Stimulated activated CD4-positive, alpha-beta T cell treated with anti-CD3 and anti-CD28 coated beads, Interleukin-15, amount 100 ng/mL, for 24 hours (primary cell): ENCODE results near the gene MYCBP2.
"Not testable (repeated sequence)": the region's sequence is repeated elsewhere in the genome, so short reads cannot be mapped to it uniquely, and the experiment has no call there.

Source experiments
- DNase-seq: peaks from one replicate; pipeline ENCODE4 v3.0.0-alpha.2; 2020

MYCBP2 gene

DNA sequence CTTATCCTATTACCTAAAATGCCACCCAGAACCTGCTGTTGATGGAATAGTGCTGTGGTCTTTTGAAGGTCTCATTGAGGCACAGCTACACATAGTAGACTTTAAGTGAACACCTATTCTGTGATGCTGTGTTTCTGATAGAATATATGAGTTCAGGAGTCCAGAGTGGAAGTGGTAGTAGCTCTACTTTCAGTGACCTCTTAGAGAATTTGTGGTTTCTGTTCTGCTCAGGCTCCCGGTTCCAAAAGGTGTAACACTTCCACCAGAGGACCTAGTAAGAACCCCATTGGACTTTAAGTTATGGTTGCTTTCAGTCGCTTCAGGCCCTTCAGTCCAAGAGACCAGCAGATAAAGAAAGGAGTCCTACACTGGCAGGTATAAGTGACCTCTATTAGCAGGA lies 11.4 kb upstream of the MYCBP2 start:
- no peak for DNase-seq

DNA sequence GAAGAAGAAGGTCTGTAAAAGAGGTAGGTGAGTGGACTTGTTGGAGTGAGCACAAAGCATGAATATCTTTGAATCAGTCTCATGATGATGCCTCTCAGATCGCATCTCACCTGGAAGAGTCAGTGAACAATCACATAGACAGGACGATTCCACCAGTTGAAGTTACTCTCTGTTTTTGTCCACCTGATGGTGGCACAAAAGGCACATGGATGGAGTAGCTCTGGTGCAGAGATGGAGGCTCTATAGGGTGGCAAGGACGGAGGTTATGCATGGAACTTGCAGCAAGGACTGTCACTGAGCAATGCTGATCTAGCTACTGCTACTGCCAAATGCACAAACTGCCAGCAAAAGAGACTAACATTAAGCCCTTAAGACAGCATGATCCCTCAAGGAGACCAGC lies 10.3 kb upstream of the MYCBP2 start:
- DNase-seq, result no peak

DNA sequence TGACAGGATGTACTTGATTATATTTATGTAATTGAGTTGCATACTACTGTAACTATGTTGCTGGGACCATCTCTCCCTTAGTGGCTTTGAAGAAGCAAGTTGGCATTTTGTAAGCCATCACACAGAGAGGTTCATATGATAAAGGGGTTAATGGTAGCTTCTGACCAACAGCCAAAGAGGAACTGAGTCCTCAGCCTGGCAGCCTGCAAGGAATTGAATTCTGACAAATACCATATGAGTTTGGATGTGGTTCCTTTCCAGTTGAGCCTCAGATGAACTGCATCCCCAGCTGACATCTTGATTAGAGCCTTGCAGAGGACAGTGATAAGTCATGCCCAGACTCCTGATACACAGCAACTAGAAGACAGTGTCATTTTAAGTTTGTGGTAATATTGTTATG lies 8.6 kb upstream of the MYCBP2 start:
- DNase-seq, result no peak

DNA sequence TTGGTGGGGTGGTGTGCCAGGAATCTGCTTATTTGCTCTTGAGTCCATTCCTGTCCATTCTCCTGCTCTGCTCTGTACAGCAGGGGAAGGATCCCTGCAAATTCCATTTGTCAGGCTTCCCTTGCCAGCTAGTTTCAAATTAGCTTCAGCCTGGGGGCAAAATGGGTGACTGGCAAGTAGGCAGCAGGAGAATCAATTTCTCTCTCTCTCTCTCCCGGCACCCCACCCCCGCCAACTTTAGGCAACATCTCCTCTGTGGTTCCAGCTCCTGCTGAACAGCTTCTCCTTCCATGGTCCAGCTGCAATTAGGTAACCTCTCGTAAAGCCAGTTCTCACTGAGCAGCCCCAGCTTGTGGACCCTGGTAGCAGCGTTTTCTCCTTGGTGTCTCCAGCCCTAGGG lies 6.7 kb upstream of the MYCBP2 start:
- no peak for DNase-seq

DNA sequence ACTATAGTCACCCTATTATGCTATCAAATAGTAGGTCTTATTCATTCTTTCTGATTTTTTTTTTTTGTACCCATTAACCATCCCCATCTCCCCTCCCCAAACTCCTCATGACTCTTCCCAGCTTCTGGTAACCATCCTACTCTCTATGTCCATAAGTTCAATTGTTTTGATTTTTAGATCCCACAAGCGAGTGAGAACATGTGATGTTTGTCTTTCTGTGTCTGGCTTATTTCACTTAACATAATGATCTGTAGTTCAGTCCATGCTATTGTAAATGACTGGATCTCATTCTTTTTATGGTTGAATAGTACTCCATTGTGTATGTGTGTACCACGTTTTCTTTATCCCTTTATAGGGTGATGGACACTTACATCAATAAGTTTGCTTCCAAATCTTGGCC lies 4.5 kb upstream of the MYCBP2 start:
- no peak for DNase-seq

DNA sequence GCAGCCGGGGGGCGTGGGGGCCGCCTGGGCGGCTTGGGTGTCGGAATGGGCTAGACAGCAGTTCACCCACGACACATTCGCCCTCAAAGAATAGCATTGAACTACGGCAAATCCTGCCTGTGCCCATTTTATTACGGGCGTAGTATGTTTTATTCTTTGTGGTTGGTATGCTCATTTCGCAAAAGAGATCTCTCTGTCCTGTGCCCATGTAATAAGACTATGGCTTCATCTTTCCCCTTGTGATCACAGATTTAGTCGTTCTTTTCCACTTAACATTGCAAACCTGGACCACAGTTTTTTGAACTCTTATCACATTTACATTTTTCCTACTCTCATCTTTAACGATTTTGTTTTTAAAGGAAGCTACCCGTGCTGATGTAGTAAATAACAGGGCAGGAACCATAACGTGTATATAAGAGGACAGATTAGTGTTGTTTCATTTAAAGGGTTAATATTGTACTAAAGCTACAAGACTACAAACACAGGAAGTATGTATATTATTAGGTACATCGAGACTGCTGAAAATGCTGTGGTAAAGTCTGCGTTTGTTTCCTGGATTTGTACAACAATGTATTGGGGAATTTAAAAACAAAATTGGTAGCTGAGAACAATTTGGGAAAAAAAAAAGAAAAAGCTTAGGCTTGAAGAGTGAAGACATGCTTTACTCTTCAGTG lies 3.2 kb upstream of the MYCBP2 start:
- DNase-seq, result no peak

DNA sequence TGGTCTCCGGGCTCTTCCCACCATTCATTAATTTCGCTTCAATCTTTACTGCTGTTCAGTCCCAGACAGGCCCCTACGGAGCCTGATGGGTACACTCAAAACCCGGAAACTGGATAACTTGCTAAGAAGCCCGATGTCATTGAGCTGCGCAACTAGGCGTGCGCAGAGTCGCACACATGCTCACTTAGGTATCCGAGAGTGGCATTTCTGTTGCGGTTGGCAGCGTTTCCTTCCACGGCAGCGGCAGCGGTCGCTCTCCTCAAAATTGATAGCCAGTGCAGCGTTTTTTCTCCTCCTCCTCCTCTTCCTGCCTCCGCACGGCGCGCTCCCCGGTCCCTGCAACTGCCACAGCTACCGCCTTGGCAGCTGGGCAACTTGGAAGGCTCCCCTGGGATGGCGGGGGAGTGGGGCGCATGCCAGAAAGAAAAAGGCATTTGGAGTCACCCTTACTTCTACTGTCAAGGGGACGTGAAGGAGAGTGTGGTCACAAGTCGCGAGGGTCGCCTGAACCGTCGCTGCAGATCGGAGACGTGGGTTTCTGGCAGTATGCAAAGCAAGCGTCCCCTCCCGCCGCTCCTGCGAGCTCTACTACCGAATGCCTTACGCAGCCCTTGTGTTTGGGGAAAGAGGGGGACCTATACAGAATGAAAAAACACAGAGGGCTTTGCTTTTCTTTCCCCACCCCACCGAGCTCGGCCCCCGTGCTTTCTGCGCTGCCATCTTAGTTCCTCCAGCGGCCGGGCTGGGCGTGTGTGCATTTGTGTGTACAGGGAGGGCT lies 2.4 kb upstream of the MYCBP2 start:
- DNase-seq, result peak; percentile 93

DNA sequence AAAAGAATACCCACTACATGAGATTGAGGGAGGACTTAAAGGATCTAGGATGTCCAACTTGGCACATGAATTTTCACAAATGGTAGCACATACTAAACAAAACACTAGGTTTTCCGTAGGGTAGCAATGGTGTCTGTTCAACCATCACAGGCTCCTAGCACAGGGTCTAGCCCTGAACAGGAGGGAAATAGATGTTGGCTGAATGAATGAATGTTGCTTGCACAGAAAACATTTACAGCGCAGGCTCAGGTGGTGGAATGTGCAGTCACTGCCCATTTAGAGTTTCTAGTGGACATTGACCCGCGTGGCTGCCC lies 1.9 kb upstream of the MYCBP2 start:
- no peak for DNase-seq

DNA sequence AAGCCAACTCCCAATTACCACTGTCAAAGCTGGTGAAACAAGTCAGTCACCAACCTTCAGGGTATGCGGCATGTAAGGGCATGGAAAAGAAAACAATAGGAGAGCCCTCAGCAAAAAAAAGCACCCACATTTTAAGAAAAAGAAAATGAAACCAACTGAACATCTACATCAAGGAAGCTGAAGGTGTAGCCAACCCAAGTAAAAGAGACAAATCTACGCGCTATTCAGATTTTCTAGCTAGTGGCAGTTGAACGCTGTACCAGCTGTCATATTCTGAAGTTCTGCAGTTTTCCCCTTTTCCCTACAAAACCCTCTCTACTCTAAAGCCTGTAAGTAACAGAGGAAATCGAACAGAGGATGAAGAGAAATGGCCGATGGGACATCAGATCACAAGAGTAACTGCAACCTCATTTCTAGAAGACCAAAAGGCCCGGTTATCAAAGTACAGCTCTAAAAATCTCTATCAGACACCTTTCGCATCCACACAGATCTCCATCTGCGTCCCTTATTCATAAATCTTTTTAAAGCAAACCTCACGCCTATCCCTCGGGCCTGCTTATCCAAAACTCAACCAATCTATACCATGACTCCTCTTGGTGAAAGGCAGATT lies 1.4 kb downstream of the MYCBP2 start:
- no peak for DNase-seq

DNA sequence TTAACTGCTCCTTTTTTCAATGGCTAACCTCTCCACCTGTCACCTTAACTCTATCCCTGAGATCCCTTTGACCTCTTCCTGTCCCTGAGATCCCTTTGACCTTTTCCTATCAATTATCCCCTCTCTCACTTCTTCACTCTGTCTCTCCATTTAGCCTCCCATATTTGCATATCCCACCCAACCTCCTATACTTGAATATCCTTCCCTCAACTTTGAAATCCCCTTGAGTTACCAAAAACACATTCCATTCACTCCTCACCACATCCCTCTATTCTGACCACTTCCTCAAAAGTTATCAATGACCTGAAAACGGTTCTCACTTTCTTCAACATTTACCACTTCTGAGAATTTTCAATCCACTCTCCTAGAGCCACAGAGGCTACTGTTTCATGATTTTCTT lies 3.0 kb downstream of the MYCBP2 start:
- no peak for DNase-seq

DNA sequence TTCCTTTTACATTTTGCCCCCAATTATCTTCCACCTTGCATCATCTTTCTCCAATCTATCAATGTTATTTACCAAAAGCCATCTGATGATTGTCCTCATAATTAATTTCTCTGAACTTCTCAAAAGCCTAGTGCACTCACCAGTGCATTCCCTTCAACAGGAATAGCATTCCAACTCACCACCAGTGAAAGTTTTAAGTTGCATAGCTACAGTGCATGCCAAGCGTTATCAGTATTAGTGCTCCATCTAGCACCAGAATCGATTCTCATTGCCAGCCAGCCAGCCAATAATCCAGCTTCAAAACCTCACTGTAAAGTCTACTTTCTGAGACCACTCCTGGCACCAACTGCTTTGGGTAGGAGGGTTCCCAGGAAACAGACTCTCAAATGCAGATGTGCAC lies 7.4 kb downstream of the MYCBP2 start:
- DNase-seq, result no peak

DNA sequence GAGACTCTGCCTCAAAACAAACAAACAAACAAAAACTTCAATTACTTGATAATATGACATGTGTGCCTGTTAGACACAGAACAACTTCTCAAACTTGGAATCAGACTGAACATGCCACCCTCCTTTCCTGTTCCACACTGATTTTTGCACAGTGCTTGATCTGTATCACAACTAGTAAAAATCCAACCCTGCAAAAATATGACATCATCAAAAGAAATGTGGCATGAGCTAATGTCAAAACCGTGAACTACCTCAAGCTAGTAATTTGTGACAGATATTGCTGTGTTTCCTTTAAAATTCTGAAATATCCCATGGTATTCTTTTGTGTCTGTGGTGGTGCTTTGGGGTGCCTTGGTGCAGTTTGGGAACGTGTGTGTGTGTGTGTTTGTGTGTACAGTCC lies 8.2 kb downstream of the MYCBP2 start:
- no peak for DNase-seq

DNA sequence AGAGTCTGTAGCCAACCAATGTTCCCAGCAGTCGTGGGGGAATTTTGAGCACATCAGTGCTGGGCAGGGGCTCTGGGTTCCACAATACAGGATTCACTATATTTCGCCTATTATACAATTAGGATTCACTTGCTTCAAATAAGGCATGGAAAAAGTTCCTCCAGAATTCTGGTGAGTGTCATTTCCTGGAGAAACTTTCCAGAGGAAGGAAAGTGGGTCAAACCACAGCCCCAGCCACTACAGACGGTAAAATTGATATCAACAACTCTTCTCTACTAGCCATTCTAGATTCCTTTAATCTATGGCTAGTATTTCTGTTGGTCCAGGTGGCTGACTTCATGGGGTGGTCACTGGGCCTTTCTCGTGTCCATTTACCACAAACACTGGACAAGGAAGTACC lies 10.5 kb downstream of the MYCBP2 start:
- DNase-seq, result no peak

DNA sequence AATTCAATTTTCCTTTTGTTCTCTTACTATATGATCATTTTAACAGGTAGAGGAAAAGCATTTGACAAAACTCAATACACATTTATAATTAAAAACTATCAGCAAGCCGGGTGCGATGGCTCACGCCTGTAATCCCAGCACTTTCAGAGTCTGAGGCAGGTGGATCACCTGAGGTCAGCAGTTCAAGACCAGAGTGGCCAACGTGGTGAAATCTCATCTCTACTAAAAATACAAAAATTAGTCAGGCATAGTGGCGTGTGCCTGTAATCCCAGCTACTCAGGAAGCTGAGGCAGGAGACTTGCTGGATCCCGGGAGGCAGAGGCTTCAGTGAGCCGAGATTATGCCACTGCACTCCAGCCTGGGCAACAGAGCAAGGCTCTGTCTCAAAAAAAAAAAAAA lies 11.4 kb downstream of the MYCBP2 start:
- not testable (repeated sequence) for DNase-seq

DNA sequence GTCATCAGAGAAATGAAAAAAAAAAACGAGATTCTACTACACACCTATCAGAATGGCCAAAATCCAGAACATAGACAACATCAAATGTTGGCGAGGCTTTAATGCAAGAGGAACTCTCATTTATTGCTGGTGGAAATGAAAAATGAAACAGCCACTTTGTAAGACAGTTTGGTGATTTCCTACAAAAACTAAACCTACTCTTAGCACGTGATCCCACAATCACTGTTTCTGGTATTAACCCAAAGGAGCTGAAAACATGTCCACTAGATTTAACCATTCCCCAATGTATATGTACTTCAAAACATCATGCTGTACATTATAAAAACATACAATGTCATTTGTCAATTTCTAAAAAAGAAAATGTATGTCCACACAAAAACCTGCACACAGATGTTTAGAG lies 13.0 kb downstream of the MYCBP2 start:
- DNase-seq, result no peak

DNA sequence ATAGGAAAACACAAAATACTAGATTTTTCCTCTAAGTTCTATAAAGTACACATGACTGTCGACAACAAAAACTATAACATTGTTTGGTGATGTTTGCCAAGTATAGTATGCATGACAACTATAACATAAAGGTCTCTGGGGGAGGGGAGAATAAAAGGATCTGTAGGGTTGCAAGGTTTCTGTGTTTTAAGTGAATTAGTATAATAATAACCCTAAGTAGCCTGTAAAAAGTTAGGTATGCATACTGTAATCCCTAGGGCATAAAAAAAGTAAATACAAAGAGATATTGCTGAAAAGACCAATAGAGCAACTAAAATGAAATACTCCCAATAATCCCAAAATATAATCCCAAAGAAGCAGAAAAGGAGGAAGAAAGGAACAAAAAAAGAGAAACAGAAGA lies 14.6 kb downstream of the MYCBP2 start:
- no peak for DNase-seq

DNA sequence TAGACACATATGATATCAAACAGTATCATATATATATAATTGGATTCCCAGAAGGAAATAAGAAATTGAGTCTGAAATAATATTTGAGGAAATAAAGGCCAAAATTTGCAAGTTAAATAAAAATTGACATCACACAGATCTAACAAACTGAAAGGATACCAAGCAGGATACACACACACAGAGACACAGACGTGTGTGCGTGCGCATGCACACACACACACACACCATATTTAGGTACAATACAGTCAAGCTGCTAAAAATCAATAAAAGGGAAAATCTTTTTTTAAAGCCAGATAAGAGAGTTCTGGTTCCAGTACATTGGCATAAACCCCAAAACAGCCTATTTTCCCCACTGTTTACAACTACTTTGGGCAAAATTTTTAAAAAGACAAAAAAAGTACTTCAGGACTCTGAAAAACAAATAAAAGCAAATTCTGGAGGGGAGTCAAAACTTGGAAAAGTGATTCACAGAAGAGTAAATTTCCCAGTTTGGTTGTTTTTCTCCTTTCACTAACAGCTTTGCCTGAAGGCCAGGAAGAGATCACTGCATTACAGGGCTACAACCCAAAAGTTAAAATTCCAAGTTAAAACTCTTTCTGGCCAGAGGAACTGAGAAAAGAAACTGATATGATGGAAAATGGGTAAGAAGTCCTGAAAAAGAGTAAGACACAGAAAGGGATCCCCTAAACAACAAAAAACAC lies 16.2 kb downstream of the MYCBP2 start:
- DNase-seq, result no peak

DNA sequence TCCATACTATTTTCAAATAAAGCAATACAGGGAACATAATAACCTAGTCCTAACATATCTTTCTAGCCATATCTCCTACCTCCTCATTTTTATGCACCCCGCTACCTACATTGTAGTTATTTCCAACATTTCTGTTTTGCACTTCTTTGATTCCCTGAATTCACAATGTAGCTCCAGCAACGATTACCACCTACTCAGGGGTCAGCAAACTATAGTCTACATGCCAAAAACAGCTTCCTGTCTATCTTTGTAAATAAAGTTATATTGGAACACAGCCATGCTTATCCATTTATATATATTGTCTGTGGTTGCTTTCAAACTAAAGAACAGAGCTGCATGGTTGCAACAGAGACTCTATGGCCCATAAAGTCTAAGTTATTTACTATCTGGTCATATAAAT lies 16.7 kb downstream of the MYCBP2 start:
- DNase-seq, result no peak

DNA sequence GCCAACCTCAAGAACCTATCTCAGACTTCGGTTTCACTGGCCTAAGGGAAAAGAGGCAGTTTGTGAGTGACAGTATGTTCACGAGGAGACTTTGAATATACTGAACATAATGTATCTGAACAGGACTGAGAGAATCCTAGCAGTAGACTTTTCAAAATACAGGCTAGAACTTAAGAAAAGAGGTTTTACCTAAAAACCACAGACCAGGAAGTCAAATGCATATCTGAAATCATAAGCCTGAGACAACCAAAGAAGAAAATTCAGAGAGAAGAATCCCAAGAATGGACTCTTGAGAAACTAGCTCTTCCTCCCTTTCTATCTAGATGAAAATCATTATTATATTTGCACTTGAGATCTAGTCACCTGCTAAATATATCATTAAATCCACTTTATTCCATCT lies 17.6 kb downstream of the MYCBP2 start:
- DNase-seq, result no peak

DNA sequence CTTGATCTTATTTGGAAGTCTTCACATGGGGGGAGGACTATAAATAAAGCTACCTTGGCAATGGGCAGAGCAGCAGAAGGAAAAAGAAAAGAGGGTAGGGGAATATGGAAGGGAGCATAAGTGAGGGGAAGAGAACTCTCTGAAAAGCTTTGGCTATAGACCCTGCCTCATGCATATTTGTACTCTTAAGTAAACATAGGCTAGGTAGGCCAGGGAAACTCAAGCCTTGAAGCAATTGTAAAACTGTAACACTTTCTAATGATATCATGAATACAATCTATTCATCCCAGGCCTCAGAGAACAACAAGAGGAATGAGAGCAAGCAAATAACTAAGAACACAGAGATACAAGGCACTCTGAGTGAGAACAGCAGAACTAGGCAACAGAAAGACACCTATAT lies 20.4 kb downstream of the MYCBP2 start:
- DNase-seq, result no peak

DNA sequence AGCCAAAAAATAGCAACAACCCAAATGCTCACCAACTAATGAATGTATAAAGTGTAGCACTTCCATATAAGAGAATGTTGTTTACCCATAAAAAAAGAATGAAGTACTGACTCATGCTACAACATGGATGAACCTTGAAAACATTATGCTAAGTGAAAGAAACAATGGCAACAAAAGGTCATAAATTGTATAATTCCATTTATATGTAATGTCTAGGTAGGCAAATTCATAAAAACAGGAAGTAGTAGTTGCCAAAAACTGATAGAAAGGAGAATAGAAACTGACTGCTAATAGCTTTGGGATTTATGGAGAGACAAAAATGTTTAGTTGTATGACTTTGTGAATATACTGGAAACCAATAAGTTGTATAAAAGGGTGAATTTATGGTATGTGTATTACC lies 21.6 kb downstream of the MYCBP2 start:
- DNase-seq, result no peak

DNA sequence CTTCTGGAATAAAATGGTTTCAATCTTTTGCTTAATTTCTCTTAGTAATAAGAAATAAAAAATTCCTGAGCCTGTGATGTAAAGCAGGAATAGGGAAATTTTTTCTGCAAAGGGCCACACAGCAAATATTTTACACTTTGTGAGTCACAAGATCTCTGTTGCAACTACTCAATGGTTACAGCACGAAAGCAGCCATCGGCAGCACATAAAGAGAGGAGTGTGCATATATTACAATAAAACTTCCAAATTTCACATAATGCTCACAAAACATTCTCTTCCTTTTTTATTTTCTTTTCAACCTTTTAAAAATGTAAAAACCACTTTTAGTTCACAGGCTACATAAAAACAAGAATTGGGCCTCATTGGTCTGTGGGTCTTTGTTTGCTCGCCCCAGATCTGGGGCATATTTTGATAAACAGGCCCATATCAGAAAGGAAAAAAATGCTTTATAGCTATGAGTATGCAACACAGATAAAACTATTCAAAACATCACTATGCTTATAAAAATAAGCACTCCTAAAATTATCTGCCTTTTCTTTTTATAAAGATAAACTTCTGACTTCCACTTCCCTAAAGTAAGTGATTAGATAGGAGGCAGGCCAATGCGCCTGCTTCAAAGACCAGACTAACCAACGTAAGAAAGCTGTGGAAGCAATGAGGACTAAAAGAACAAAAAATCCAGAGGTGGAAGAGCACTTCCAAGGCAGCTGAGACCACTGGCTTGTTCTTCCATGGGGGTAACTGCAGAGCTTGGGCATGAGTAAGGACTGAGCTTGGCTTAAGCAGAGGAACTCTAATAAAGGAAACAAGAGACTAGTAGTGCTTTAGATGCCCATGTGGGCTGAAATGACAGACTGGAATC lies 26.5 kb downstream of the MYCBP2 start:
- DNase-seq, result no peak

DNA sequence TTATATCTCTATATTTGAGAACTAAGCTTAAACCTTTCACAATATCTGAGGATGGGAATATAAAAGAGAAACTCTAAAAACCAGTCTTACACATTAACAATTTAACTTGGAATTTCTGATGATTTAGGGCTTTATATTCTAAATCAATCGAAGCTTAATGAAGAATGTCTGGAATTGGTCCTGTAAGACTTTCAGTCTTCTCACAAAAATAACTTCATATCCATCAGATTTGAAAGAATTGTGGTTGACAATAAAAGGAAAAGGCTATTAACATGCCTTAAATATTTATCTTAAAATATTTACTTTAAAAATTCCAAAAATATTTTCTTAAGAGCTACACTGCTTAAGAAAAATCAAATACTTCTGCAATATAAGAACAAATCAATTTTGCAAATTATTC lies 27.3 kb downstream of the MYCBP2 start:
- no peak for DNase-seq
